ENCODE data around the gene FBXO42.

- TF ChIP-seq POLR2A (IDR thresholded peaks at IDR 0.05) = no peak
- TF ChIP-seq, protein P1, sequence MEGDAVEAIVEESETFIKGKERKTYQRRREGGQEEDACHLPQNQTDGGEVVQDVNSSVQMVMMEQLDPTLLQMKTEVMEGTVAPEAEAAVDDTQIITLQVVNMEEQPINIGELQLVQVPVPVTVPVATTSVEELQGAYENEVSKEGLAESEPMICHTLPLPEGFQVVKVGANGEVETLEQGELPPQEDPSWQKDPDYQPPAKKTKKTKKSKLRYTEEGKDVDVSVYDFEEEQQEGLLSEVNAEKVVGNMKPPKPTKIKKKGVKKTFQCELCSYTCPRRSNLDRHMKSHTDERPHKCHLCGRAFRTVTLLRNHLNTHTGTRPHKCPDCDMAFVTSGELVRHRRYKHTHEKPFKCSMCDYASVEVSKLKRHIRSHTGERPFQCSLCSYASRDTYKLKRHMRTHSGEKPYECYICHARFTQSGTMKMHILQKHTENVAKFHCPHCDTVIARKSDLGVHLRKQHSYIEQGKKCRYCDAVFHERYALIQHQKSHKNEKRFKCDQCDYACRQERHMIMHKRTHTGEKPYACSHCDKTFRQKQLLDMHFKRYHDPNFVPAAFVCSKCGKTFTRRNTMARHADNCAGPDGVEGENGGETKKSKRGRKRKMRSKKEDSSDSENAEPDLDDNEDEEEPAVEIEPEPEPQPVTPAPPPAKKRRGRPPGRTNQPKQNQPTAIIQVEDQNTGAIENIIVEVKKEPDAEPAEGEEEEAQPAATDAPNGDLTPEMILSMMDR (IDR thresholded peaks at IDR 0.05) = no peak
These were observed 59.5 kb downstream of the FBXO42 start for GRCh38 chr1:16292739-16293138.

All from right lobe of liver (tissue), 4 donors.